Muscle of leg (tissue), 11 donors: ENCODE measurements around the gene ZNF48. TPM values are rescaled to one million over a fixed set of nuclear protein-coding genes. Genes with fewer than 3 reads are reported as not detected.

Source experiments
- DNase-seq: peaks from one replicate; pipeline ENCODE4 v3.0.0; 2013
- H3K27ac ChIP-seq: one replicate; pipeline ENCODE4 v1.5.1; 2013; ENCODE audit warnings: mild to moderate bottlenecking, low read length, control low read depth
- H3K27me3 ChIP-seq: one replicate; pipeline ENCODE4 v1.6.1; 2013; ENCODE audit warnings: low read length; ENCODE audit not compliant: control insufficient read depth, insufficient read depth
- H3K36me3 ChIP-seq: one replicate; pipeline ENCODE4 v1.6.1; 2013; ENCODE audit warnings: low read length; ENCODE audit not compliant: control insufficient read depth, insufficient read depth
- H3K4me1 ChIP-seq: one replicate; pipeline ENCODE4 v1.6.1; 2013; ENCODE audit warnings: low read length; ENCODE audit not compliant: control insufficient read depth, insufficient read depth
- H3K4me3 ChIP-seq: one replicate; pipeline ENCODE4 v1.5.1; 2013; ENCODE audit warnings: low read length, control low read depth
- H3K9me3 ChIP-seq: replicated peaks from 2 replicates; pipeline ENCODE4 v1.6.1; 2013; ENCODE audit warnings: low read depth, low read length; ENCODE audit not compliant: control insufficient read depth
- WGBS: methylation state at CpG from one replicate; pipeline ENCODE4 v1.1.5; 2013; ENCODE audit warnings: missing lambda C conversion rate; ENCODE audit not compliant: insufficient coverage; 5-methylcytosine and 5-hydroxymethylcytosine counted together
- polyA plus RNA-seq, 8 donors: library from polyadenylated mRNA; unstranded; fragments of 120-200 nt; gene quantifications; one replicate each; pipeline versions ENCODE4 v1.2.1 to v1.2.3, GENCODE V29; 2013; ENCODE audit warnings: inconsistent platforms in 1 of 8, low replicate concordance in 1 of 8; ENCODE audit not compliant: insufficient read length in 8 of 8, insufficient read depth in 1 of 8
- total RNA-seq: library from RNA; stranded (reverse); fragments of 120-200 nt; gene quantifications from one replicate; pipeline ENCODE4 v1.2.4, GENCODE V29; 2013

Gene ZNF48
- total and polyA plus RNA-seq, 9 donors: 5.0 to 8.3 (median 6.6) TPM

DNA sequence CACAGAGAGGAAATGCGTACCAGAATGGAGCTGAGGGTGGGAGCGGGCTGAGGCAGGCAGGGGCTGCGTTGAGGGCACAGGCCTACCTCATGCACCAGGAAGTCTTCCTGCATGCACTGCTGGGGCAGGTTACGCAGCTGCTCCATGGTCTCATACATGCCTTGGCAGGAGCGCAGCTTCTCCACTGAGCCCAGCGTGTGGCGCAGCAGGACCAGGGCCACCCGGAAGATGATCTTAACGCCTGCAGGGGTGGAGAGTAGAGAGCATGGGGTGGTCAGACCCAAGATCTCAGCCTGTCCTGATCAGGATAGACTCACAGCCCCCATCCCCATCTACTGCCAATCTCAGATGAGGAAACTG, 36.7 kb upstream of the ZNF48 start:
- Histone ChIP-seq H3K27me3 (no peaks in the 10 kb centered on the region), H3K4me1 (peaks cover 26% of the 10 kb centered on the region), H3K27ac (no peak overlapping the region), H3K9me3 (no peaks in the 10 kb centered on the region), H3K36me3 (peaks cover 65% of the 10 kb centered on the region), H3K4me3 (no peak overlapping the region)
- DNase-seq: no peak
- WGBS: 94% methylated on average over 4 of the region's 9 CpGs

DNA sequence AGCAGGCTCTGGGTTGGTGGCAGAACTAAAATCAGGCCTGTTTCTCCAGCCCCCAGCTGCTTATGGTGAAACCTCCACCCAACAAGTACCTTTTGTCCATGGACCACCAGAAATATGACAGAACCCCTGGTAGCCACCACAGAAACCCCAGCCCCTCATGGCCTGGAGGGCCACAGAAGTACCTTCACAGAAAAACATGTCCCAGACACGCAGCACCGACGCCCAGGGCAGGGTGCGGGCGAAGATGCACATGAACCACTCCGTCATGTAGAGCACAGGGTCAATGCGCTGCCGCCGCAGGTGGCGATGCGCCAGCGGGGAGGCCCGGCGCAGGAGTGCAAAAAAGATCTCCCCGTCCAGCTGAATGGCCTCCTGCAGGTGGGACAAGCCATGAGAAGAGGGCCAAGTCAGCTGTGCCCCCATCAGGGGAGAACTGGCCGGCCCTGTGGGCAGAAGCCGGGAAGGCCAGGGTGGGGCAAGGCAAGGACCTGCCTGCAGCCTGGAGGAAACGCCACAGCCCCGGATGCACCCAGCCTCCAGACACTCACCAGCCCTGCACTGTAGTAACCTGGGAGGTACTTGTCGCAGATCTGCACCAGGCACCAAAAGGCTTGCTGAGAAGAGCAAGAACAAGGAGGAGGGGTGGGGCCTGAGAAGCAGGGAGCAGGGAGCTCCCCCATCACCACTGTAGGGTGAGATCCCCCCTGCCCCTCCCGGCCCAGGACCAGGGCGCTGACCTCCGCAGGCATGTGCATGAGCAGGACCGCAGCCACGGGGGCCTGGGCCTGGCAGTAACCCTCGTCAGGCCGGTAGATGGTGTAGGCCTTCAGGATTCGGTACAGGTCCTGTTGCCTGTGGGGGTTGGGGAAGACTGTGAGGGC, 36.0 kb upstream of the ZNF48 start:
- Histone ChIP-seq H3K4me1 (peaks cover 19% of the 10 kb centered on the region), H3K27me3 (no peaks in the 10 kb centered on the region), H3K27ac (no peak overlapping the region), H3K36me3 (peaks cover 59% of the 10 kb centered on the region), H3K9me3 (no peaks in the 10 kb centered on the region), H3K4me3 (no peak overlapping the region)
- DNase-seq: no peak
- 88% methylated on average over 20 of the region's 28 CpGs for WGBS

DNA sequence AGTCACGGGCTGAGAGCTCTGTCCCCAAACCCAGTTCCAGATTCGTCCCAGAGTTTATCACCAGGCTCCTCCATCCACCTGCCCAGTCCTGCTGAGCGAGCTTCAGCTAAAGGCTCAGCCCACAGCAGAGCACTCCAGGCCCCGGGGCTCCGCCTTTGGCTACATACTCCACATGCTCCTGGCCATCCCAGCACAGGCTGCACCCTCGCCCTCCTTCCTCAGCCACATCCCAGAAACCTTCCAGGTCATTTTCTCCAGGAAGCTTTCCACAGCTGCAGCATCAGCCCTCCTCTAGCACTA, 35.4 kb upstream of the ZNF48 start:
- no peak for DNase-seq
- 67% methylated on average over 4 of the region's 6 CpGs for WGBS
- peaks cover 64% of the 10 kb centered on the region for H3K36me3 ChIP-seq
- no peak overlapping the region for H3K27ac ChIP-seq
- no peak overlapping the region for H3K4me3 ChIP-seq
- H3K27me3 ChIP-seq: no peaks in the 10 kb centered on the region
- H3K4me1 ChIP-seq: peaks cover 15% of the 10 kb centered on the region
- no peaks in the 10 kb centered on the region for H3K9me3 ChIP-seq

DNA sequence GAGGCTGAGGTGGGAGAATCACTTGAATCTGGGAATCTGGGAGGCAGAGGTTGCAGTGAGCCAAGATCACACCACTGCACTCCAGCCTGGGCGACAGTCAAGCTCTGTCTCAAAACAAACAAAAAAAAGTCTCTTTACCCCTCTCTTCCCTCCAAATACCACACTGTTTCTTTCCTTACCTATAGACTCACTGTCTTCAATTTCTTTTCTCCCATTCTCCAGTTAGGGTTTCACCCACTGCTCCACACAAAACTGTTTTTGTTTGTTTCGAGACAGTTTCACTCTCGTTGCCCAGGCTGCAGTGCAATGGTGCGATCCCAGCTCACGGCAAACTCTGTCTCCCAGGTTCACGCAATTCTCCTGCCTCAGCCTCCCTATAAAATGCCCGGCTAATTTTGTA, 34.0 kb upstream of the ZNF48 start:
- DNase-seq: no peak
- no peaks in the 10 kb centered on the region for H3K27me3 ChIP-seq
- WGBS: 85% methylated on average over 3 of the region's 7 CpGs
- peaks cover 7% of the 10 kb centered on the region for H3K4me1 ChIP-seq
- no peaks in the 10 kb centered on the region for H3K9me3 ChIP-seq
- H3K4me3 ChIP-seq: no peak overlapping the region
- H3K36me3 ChIP-seq: peaks cover 73% of the 10 kb centered on the region
- no peak overlapping the region for H3K27ac ChIP-seq

DNA sequence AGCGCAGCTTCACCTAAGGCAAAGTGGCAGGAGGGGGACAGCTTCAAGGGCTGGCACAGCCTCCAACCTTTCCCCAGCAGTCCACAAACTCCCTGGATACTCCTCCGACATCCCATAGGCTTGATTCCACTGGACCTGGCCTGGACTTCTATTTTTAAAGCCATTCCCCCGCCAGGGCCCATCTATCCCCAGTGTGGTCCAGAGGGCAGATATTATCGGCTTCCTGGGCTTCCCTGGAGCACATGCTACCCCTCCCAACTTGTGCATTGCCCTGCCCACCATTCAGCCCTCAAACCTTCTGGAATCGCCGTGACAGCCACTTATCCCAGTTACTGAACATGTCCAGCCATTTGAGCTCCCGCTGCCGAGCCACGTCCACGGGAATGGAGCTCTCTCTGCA, 30.0 kb upstream of the ZNF48 start:
- Histone ChIP-seq H3K4me3 (no peak overlapping the region), H3K36me3 (peaks cover 46% of the 10 kb centered on the region), H3K27me3 (no peaks in the 10 kb centered on the region), H3K4me1 (peaks cover 20% of the 10 kb centered on the region), H3K27ac (no peak overlapping the region), H3K9me3 (no peaks in the 10 kb centered on the region)
- DNase-seq: no peak
- WGBS: 78% methylated on average over 6 of the region's 10 CpGs

DNA sequence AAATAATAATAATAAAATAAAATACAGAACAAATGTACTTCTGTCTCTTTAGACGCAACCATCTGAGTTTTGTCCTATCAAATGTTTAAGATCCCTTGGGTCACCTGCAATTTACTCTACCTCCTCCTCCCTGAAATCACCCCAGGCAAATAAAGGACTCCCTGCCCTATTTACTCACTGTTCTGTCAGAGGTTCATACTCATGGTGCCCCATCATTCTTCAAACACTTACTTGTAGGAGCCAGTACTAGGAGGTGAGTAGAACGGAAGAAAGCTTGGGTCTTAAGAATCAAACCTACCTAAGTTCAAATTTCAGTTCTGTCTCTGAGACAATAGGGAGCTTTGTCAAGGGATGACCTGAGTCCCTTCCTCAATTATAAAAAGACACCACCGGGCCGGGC, 28.7 kb upstream of the ZNF48 start:
- Histone ChIP-seq H3K4me1 (peaks cover 25% of the 10 kb centered on the region), H3K4me3 (no peak overlapping the region), H3K27me3 (no peaks in the 10 kb centered on the region), H3K9me3 (no peaks in the 10 kb centered on the region), H3K36me3 (peaks cover 37% of the 10 kb centered on the region), H3K27ac (no peak overlapping the region)
- WGBS: 80% methylated on average over 2 of the region's 4 CpGs
- DNase-seq: no peak

DNA sequence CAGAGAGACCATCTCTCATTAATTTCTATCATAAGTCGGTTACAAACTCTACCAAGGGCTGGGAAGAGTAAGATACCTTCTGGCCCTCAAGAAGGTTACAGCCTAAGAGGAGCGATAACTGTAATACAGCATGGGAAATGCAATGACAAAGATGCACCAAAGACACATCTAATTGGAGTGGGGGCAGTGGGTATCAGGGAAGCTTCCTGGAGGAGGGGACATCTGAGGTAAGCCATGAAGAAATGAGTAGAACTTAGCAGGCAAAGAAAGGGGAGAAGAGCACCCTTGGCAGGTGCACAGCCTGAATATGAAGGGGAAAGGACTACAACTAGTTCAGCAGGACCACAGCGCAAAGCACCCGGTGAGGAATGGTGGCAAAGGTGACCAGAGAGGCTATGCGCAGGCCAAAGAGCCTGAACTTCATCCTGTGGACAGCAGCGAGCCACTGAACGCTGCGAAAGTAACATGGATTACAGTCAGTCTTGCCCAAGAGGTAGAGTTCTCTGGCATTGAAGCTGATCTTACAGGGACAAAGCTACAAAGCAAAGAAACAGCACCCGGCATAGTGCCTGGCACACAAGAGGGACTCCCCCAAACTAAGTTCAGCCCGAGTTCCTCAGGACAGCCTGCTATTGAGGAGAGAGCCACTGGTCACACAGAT, 27.7 kb upstream of the ZNF48 start:
- Histone ChIP-seq H3K27ac (no peak overlapping the region), H3K4me3 (peak overlapping the region; percentile 83), H3K9me3 (no peaks in the 10 kb centered on the region), H3K36me3 (peaks cover 32% of the 10 kb centered on the region), H3K4me1 (peaks cover 34% of the 10 kb centered on the region), H3K27me3 (no peaks in the 10 kb centered on the region)
- WGBS: 72% methylated on average over 8 of the region's 10 CpGs
- no peak for DNase-seq

DNA sequence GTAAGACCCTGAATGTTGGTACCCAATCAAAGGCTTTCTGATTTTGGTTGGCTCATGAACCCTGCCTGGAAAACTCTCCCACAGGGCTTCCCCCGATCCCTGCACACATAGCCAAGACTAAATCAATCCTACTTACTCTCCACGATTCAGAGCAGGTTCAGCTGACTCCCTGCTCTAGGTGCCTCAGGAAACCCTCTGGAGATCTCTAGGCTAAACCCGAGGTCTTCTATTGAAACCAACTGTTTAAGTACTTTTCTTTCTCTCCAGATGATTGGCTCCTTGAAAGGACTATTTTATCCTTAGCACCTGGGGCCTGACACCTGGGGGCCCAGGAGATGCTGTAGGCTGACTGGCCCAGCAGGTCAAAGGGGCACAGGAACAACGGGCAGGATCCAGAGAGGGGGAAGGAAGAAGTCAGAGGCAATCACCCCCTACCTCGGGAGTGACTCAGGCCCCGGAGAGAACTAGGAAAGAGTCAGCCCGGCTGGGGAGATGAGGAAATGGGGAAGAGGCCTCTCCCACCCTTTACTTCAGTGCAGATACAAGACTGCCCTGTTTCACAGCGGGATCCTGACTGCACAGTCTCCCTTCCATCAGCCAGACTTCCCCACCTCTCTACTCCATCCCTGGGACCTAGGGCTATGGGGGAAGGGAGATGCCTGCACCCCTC, 27.0 kb upstream of the ZNF48 start:
- 0% methylated on average over 3 of the region's 8 CpGs for WGBS

DNA sequence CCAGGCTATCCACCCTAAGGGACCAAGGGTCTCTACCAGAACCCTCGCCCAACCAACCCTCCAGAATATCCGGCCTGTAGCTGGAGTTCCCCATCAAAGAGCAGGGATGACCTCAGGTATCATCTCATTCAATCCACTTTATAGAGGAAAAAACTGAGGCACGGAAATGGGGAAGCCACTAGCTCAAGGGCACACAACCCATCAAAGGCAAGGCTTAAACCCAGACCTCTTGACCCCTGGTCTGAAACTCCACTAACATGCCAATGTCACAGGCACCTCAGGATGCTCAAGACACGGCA, 26.5 kb upstream of the ZNF48 start:
- Histone ChIP-seq H3K4me3 (peak overlapping the region; percentile 83), H3K9me3 (no peaks in the 10 kb centered on the region), H3K27me3 (no peaks in the 10 kb centered on the region), H3K27ac (peak overlapping the region; percentile 71), H3K4me1 (peaks cover 41% of the 10 kb centered on the region), H3K36me3 (peaks cover 23% of the 10 kb centered on the region)
- WGBS: 0% methylated on average over 1 of the region's 4 CpGs
- no peak for DNase-seq

More for the DNA sequence above, 27.0 kb upstream of the ZNF48 start:
- no peak for DNase-seq
- Histone ChIP-seq H3K27me3 (no peaks in the 10 kb centered on the region), H3K36me3 (peaks cover 25% of the 10 kb centered on the region), H3K4me1 (peaks cover 41% of the 10 kb centered on the region), H3K9me3 (no peaks in the 10 kb centered on the region), H3K27ac (peak overlapping the region; percentile 3), H3K4me3 (peak overlapping the region; percentile 83)

DNA sequence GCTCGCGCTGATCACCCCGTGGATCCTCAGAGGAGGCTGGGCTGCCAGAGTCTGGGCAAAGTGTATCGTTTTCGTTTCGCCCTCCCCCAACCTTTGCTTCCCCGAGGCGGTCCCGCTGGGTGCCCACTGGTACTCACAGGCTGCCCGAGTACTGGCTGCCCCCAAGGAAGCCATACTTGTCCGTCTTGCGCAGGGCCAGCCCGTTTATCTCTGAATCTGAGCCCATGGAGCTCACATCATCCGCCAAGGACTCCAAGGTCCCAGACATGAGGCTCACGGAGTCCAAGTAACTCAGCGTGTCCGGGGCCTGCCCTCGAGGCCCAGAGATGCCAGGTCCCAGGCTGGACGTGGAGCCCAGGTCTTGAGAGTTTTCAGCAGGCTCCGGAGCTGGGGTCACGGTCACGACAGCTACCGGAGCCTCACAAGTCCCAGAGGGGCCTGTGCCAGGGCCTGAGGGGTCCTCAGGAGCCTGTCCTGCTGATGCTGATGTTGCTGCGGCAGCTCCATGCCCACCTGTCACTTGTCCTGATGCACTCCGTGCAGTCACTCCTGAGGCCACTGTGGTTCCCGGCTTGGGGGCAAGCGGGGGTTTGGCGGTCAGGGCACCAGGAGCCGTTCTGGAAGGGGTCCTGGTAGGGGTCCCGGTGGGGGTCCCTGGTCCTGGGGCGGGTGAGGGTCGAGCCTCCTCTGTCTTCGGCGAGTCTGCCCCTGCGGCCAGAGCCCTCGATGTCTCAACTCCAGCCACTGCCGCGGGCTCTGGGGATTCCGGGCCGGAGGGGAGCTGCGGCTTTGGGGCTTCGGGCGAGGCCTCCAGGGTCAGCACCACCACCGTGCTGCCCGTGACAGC, 25.9 kb upstream of the ZNF48 start:
- peak; percentile 43 for DNase-seq
- Histone ChIP-seq H3K4me3 (peak overlapping the region; percentile 83), H3K27me3 (no peaks in the 10 kb centered on the region), H3K9me3 (no peaks in the 10 kb centered on the region), H3K4me1 (peaks cover 42% of the 10 kb centered on the region), H3K27ac (peak overlapping the region; percentile 71), H3K36me3 (peaks cover 23% of the 10 kb centered on the region)
- 3% methylated on average over 45 of the region's 45 CpGs for WGBS
